ENCODE measurements around the gene RAB13.

Gene RAB13

DNA sequence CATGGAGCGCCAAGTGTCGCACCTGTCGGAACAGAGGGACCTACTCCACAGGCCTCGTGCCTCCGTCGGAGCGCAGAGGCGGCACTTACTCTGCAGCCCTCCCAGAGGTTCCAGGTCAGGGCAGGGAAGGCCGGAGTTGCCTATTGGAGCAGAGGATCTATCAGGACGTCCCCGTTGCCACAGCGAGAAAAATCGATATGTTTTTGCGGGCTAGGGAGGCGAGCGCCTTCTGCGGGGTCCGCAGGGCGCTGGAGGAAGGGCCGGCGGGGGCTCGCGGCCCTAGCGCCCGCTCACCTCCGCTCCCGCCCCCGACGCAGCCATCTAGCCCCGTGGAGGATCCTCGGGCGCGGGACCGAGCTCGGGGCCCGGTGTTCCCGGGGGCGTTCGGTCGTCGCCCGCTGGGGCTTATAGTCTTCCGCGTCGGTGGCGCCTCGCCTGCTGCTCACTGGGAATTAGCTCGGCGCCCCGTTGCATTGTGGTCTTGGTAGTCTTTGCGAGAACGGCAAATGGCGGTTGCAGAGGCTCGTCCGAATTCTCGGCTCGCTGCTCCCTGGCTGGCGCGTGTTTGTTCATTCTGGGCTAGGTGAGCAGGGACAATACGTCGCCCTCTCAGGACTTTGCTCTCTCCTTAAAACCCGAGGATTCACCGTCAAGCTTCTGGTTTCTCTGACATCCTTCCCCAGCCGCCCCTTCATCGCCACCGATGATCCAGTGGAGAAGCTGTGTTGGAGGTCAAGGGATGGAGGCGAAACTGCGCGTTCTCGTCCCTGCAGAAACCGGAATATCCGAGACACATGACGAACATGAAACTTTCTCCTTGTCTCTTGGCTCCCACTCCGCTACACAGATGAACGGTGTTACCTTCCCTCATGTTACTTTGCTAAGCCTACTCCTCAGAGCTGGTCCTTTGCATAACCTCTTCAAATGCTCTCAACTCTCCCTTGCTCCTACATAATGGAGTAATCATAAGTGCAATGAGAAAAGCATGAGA is 8.6 kb downstream of the RAB13 start, which contains the start of gene JTB:
Gene JTB (minus strand): TSS at position 425 of the 991 bp plus-strand sequence. CDS start 422 bp downstream, at position 3.
- DNase-seq, result peak in 1 of 2 experiments; percentile 66

DNA sequence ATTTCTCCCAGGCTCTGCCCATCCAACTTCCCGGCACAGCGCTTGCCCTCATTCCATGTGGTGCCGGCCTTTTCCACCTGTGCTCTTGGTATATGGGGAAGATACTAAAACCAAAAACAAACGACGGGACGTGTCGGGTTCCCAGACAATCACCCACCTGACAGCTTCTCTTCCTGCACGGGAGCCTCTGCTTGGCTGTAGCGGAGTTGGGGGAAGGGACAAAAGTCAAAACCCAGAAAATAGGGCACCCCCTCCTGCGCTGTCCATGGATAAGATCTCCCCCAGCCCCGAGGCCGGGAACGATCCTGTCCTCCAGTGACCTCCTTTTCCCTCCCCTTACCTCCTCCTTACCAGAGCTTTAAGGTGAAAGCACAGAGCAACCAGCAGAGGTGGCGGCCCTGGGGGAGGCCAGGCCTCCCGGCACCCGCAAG is 9.3 kb downstream of the RAB13 start:
- no peak for DNase-seq

DNA sequence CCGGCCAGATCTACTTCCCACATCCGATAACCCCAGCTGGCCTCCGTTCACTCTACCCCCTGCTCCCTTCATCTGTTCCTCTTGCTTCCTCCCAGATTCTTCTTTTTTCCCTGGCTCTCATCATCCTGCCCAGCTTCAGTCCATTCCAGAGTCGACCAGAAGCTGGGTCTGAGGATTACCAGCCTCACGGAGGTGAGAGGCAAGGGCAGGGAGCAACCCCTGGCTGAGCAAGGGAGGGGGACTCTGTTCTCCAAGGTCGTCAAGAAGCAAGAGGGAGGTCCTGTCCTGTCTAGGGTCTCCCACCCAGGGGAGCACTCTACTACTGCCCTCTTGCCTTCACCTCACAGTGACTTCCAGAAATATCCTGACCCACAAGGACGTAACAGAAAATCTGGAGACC is 12.6 kb downstream of the RAB13 start:
- no peak for DNase-seq

DNA sequence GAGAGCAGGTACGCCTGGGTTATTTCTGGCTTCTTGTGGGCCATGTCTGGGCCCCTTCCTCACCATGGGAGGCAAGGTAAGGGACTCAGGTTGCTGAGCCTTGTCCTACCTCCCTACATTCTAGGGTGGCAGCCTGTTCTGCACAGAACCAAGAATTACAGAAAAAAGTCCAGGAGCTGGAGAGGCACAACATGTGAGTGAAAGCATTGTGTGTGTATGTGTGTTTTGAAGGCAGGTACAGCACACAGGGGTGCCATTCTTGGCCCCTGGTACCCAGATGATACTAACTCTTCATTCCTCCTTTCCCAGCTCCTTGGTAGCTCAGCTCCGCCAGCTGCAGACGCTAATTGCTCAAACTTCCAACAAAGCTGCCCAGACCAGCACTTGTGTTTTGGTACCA is 13.1 kb downstream of the RAB13 start:
- DNase-seq, result no peak

DNA sequence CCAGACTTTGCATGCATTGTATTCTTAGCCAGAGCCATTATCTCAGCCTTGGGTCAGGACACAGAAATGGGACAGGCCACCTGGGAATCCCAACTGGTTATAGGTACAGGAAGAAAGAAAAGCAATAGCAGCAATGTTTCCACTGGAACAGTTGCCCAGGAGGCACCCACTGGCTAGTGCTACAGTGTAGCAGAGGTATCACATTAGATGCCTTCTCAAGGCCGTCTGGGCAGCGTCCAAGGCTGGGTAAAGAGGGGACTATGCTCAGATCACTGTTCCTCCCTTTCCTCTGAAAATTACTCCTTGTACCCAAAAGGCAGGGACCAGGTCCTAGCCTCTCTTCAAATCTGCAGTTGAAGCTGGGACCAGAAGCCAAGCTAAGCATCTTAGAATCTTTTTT is 15.8 kb downstream of the RAB13 start:
- no peak for DNase-seq

DNA sequence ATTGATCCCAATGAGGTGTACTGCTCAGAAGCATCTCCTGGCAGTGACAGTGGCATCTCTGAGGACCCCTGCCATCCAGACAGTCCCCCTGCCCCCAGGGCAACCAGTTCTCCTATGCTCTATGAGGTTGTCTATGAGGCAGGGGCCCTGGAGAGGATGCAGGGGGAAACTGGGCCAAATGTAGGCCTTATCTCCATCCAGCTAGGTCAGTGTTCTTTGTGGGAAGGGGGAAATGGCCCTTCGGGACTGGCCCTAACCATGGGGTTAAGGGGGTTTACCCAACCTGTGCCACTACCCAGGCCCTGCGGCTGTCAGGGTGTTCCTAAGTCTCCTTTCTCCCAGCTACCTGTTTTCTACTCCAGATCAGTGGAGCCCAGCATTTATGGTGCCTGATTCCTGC is 17.2 kb downstream of the RAB13 start:
- DNase-seq, result no peak

DNA sequence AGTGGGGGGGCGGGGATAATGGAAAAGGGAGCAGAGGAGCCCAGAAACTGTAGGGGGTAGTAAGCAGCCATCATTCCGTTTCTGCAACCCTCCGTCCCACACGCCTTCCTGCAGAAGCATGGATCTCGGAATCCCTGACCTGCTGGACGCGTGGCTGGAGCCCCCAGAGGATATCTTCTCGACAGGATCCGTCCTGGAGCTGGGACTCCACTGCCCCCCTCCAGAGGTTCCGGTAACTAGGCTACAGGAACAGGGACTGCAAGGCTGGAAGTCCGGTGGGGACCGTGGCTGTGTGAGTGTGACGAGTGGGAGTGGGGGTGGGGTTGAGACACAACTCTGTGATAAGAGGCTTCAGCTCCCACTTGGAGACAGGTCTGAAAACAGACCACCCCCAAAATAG is 17.7 kb downstream of the RAB13 start:
- DNase-seq, result no peak

DNA sequence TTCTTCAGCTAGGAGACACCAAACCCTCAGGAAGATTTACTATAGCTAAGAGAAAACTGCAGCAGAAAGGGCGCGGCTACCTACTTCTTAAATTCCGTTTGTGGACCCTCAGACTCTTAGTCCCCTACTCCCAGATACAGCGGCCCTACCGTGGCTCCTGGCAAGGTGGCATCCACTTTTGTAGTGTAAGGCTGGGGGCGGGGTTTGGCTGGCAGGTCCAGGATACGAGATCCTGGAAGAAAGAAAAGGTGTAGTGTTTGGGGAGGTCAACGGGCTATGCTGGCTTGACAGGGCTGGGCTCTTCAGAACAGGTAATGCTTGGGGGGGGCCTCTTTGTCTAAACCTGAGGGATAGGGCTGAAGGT is 18.2 kb downstream of the RAB13 start:
- DNase-seq, result no peak

DNA sequence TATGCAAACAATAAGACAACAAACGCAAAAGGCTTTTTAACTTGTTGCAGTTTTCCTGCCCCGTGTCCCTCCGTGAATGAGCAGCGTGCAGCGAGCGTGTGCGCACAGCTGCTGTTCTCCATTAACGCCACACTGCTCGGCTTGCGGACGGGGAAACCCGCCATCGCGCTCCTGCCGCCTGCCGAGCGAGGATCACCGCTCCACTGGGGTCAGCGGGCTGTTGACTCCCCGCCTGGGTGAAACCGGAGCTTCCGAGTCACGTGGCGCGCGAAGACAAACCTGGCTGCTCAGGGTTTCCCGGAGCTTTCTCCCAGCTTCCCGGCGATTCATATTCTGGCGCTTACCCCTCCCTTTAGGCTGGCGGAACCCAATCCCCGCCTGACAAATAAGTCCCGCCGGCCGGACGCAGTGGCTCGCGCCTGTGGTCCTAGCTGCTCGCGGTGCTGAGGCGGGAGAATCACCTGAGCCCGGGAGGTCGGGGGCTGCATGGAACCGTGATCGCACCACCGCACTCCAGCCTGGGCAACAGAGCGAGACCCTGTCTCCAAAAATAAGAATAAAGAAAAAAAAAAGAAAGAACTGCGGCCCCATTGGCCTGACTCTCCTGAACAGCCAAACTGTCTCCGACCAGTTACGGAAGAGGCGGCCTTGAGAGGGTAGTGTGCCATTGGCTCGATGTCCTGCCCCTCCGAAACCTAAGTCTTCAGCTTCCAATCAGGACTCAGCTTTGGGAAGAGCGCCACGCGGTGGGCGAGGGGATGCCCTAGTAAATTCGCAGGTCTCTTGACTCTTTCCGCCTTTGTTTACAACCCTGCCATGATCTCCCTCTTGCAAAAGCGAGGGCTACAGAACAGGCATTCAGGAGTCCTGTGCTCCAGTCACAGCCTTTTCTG is 18.8 kb downstream of the RAB13 start, which contains the start of gene CREB3L4:
Gene CREB3L4 (plus strand): TSS at position 796 of the 893 bp plus-strand sequence. CDS start 624 bp downstream, outside the sequence.
- peak; percentile 81 to 90 for DNase-seq

DNA sequence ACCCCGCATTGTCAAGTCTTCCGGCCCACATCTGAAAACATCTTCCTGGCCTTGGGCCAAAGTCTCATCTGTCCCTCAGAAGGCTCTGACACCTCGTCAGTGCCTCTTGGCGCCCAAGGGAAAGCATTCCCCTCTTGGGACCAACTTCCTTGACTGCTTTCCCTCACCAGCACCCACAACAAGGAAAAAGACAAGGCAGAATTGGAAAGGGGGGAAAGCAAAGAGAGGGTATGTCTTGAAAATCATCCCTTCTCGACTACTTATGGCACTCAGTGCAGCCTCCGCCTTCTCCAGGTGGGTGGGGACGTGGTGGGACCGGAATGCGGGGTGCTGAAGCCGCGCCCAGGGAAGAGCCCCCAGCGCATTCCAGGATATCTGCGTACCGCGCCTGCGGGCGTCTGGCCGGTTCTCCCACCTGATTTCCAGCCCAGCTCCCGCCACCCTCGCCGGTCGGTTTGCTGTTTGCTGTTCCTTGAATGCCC is 22.2 kb downstream of the RAB13 start:
- DNase-seq, result peak in 1 of 2 experiments; percentile 68

DNA sequence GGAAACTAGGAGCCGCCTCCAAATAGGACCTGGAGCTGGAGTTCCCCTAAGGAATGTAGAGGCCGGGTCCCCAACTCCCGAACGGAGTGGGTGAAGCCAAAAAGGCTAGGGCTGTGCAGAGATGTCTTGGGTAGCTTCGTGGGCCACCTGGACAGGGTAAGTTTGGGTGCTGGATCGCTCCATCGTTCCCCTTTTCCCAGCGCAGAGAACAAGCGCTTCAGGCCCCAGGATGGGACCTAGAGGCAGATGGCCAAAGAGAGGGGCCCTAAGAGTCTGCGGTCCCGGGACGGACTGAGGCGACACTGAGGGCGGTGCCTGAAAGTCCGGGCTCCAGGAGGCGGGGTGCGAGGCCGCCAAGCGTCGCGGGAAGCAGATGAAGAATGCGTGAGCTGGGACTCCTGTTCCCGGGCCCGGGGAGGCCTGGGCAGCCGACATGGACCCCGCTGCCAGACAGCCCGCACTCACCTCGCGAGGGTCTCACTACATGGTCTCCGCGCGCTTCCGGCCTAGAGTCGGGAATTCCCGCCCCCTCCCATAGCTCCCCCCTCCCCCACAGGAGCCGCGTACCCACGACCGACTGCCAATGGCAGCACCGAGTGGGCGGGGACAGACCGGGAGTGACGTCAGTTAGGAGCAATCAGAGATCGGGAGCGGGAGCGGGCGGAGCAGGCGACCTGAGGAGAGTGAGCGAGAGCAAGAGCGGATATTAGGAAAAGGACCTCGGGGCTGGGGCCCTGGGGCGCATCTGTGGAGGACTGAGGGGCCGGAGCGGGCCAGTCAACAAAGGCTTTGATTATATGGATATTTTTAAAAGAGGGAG is 22.9 kb downstream of the RAB13 start, which contains the start of gene SLC39A1:
Gene SLC39A1 (minus strand): TSS at position 508 of the 820 bp plus-strand sequence. CDS start 822 bp downstream, outside the sequence.
- DNase-seq, result peak; percentile 59 to 91

DNA sequence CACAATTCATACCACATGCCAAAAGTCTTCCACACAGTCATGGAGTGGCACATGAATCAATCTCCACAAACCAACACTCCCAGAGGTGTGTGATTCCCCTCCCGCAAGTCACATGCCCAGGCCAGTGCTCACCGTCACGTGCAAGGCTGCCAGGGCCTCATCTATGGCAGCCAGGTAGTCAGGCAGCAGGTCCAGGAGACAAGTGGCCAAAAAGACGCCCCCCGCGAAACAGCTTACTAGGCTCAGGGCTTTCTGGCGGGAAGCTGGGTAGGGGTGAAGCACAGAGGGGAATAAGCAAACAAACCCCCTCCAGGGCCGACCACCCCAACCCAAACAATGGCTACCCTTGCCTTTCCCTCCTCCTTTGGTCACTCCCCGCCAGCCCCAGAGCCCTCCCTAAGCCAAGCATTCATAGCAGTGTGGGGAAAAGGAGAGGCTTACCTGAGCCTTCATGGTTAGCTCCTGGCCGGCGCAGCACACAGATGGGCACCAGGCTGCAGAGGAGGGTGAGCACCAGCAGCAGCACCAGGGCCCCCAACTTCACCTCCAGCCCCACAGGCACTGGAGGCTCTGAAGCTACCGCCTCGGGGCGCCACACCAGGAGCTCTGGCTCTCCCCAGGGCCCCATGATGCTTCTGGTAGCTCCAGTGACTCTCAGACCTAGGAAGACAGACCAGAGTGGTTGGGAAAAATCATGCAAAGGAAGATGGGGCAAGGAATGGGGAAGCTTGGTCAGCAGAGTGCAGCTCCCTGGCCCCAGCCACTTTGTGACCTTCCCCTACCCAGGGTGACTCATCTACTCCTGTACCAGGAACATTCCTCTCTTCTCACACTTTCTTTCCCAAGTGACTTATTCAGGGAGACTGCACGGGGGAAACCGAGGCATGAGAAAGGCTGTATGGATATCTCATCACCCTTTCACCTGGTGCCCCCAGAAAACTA is 23.8 kb downstream of the RAB13 start:
- DNase-seq, result peak in 1 of 2 experiments; percentile 17

DNA sequence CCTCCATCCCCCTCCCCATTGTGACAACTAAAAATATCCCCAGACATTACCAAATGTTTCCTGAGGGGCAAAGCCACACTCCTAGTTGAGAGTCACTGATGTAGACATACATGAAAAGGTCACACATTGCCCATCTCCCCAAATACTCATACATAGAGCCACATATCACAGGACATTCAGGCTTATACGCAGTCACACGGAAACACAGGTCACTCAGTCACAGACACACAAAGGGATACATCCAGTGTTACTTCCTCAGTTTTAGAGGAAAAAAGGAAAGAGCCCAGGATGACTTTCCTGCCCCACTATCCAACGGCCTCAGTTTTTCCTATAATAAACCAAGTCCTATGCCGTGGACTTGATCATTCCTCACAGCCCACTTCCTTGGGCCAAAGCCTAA is 24.7 kb downstream of the RAB13 start:
- DNase-seq, result no peak

DNA sequence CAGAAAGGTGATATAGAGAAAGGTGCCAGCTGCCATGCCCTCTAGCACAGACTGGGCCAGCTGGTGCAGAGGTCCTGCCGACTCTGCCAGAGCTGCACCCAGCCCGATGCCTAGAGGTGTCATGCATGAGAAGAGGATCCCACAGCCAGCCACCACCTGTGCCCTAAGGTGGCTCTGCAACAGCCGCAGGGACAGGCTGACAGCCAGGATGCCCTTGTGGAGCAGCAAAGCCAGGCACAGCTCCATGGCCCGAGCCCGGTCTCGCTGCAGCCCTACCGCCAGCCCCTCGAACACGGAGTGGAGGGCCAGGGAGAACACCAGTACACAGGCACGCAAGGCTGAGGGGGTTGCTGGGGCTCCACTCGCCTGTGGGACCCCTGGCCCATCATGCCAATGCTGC is 25.9 kb downstream of the RAB13 start:
- no peak for DNase-seq

DNA sequence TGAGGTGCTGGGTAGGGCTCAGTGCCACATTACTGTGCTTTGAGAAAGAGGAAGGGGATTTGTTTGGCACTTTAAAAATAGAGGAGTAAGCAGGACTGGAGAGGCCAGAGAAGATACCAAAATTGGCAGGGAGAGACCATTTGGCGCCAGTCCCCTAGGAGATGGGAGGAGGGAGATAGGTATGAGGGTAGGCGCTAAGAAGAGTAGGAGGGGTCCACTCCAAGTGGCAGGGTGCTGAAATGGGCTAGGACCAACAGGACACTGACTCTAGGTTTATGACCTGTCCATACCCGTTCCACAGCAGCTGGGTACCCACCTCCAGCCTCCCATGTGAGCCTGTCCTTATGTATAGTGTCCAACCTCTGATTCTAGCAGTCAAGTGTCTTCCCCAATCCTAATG is 26.7 kb downstream of the RAB13 start:
- DNase-seq, result no peak

DNA sequence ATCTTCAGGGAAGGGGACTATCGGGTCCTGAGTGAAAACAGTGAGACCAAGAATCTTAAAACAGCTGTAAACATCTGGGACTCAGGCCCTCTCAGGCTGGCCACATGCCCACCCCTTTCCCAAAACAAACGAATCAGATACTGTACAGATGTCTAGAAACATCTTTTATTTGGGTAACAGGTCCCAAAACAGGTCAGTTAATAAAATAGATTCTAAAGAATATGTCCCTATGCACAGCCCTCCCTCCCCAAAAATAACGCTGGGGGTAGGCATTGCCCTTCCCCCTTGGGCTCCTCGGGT is 27.2 kb downstream of the RAB13 start:
- DNase-seq, result no peak

DNA sequence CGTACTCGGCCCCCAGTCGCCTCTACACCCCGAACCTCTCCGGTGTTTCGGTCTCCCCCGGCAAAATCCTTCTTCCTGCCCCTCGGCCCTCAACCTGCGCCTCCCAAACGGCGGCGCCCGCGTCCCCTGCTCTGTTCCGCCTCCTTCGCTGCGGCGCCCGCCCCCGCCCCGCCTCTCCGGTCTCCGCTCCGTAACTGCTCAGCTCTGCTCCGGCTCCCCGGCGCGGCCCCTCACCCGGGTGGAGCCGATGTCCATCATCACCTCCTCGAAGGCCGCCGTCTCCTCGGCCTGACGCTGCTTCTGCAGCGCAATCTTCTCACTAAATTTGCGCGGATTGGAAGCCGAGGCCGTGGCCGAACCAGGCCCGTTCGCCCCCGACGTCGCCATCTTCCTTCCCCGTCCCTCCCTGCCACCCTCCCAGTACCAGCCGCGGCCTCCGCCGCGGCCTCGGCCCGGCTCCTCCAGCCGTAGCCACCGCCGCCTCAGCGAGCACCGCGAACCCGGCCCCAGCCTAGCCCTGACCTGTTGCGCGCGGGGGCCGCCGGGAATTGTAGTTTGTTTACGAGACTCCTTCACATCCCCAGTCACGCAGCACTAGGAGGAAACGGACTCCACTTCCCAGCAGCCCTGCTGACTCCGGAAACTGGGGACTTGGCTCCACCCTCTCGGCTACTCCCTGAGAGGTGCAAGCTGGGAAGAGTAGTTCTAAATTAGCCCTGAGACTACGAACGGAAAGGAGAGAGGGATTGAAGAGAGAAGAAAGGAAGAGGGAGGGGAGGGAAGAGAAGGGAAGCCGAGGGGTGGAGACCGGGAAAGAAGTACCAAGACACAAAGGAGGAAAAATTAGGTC is 27.8 kb downstream of the RAB13 start, which contains the start of gene CRTC2:
Gene CRTC2 (minus strand): TSS at position 502 of the 850 bp plus-strand sequence. CDS start 115 bp downstream, at position 387.
- DNase-seq, result peak; percentile 85 to 95

DNA sequence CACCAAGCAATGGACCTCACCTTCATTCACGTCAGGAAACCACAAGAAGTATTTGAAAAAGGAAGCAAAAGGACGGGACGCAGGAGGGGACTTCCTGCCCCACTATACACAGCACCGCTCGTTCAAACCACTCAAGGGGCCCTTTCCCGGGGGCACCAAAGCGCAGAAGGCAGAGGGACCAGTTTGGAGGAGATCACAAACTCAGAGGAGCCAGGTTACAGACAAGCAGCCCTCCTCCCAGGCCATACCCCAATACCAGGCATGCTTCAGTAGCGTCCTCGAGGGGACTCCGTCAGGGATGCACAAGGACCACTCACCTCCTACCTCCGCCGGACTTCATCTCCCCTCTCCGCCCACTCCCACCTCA is 28.4 kb downstream of the RAB13 start:
- no peak for DNase-seq

DNA sequence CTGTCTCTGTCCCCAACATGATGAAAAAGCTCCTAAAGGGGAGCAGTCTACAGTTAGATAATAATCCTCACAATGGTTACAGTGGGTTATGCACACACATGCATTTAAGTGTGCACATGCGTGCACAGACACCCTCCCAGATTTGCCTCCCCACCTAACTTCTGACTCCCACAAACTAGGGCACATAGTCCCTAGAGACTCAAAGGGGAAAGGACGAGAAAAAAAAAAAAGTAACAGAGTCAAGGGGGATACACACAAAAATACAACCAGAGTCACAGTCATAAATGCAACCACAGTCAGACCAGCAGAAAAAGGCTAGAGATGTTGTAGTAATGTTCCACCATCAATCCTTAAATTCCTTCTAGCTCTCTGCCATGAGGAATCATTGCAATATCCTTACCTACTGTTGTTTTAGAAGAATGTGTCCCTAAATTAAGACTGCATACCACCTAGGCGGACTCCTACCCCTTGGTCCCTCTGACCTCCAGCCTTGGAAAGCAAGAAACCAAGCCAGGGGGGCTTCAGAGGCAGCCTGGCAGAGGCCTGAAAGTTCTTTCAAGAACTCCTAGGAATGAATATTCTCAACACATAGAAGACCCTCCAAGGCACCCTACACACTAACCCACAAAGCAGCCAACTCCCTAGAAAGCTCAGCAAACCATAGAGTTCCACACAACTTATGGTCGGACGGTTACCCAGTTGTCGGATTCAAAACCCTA is 29.0 kb downstream of the RAB13 start:
- DNase-seq, result no peak

Data from SW 1271 (cell line).